Mammary epithelial cell (primary cell): ENCODE measurements around the gene MCAT.

Experiments used
- EZH2 ChIP-seq: IDR thresholded peaks from 2 replicates; pipeline ENCODE4 v1.6.1; 2012; ENCODE audit warnings: low read length, inconsistent platforms, borderline replicate concordance
- TF ChIP-seq, protein P1 (sequence below), 2 donors: IDR thresholded peaks in 1 of 2; conservative IDR thresholded peaks in 1 of 2; 2 replicates each; pipeline ENCODE4 v1.5.1; 2011 to 2012; ENCODE audit warnings: inconsistent platforms in 2 of 2, low read length in 2 of 2, mild to moderate bottlenecking in 2 of 2, control low read depth in 1 of 2, low read depth in 1 of 2; ENCODE audit not compliant: insufficient read depth in 1 of 2; ENCODE audit errors: extremely low read depth in 1 of 2

- TF ChIP-seq, protein P1, sequence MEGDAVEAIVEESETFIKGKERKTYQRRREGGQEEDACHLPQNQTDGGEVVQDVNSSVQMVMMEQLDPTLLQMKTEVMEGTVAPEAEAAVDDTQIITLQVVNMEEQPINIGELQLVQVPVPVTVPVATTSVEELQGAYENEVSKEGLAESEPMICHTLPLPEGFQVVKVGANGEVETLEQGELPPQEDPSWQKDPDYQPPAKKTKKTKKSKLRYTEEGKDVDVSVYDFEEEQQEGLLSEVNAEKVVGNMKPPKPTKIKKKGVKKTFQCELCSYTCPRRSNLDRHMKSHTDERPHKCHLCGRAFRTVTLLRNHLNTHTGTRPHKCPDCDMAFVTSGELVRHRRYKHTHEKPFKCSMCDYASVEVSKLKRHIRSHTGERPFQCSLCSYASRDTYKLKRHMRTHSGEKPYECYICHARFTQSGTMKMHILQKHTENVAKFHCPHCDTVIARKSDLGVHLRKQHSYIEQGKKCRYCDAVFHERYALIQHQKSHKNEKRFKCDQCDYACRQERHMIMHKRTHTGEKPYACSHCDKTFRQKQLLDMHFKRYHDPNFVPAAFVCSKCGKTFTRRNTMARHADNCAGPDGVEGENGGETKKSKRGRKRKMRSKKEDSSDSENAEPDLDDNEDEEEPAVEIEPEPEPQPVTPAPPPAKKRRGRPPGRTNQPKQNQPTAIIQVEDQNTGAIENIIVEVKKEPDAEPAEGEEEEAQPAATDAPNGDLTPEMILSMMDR (conservative IDR thresholded peaks at IDR 0.05 in 1 of 2, IDR thresholded peaks at IDR 0.05 in 1 of 2; ENCODE audit: extremely low read depth in 1 of 2, insufficient read depth in 1 of 2, low read depth in 1 of 2, low read length in 2 of 2) = no peak
- no peak for TF ChIP-seq EZH2
Observed at GRCh38 chr22:43159484-43160178, 16.4 kb upstream of the MCAT start.
